Panc1 (cell line): ENCODE measurements around the gene AMPD1. TPM values are rescaled to one million over a fixed set of nuclear protein-coding genes. Genes with fewer than 3 reads are reported as not detected.

Experiments used
- ATAC-seq: fragments of 200-7000 bp; cut with Tn5 transposase; 2 replicates; pipeline ENCODE4 v1.9.1; 2020; ENCODE audit warnings: mild to moderate bottlenecking, moderate library complexity
- BruUV-seq: library from RNA; stranded (reverse); fragments of 400-500 nt; replicated peaks from 2 replicates; lab custom pipeline; 2021; lab: Mats Ljungman, UMichigan
- CTCF ChIA-PET: fragments of 300-600 bp; sonication (Branson Sonifier 250); formaldehyde crosslinking; loops from one replicate; lab custom pipeline; 2022; ENCODE audit warnings: antibody characterized with exemption; lab: Charles Lee
- POLR2A ChIA-PET: fragments of 300-600 bp; sonication (Branson Sonifier 250); formaldehyde crosslinking; loops from one replicate; lab custom pipeline; 2022; ENCODE audit warnings: antibody characterized with exemption; lab: Charles Lee
- DNase-seq: peaks from one replicate; pipeline ENCODE4 v3.0.0-alpha.2; 2010; ENCODE audit warnings: low read depth, low spot score
- H3K27ac ChIP-seq: 2 replicates; pipeline ENCODE4 v1.5.1; 2011; ENCODE audit warnings: mild to moderate bottlenecking, low read length, inconsistent platforms
- H3K27me3 ChIP-seq: fragments of 200-500 bp; sonication (Bioruptor generic); 2 replicates; pipeline ENCODE4 v1.6.0; 2014; ENCODE audit warnings: low read length, inconsistent platforms; ENCODE audit not compliant: control insufficient read depth, insufficient read depth
- H3K36me3 ChIP-seq: fragments of 200-500 bp; sonication (Bioruptor generic); 2 replicates; pipeline ENCODE4 v1.5.1; 2014; ENCODE audit warnings: inconsistent platforms, mild to moderate bottlenecking, low read length, moderate library complexity; ENCODE audit not compliant: control insufficient read depth, insufficient read depth
- H3K4me1 ChIP-seq: 2 replicates; pipeline ENCODE4 v1.5.1; 2011; ENCODE audit warnings: inconsistent platforms, mild to moderate bottlenecking, low read length, moderate library complexity; ENCODE audit not compliant: control insufficient read depth, insufficient read depth
- H3K4me3 ChIP-seq, 2 experiments: 2 replicates each; pipeline ENCODE4 v1.5.1; 2011 to 2012; ENCODE audit warnings: low read depth in 2 of 2, low read length in 2 of 2, mild to moderate bottlenecking in 2 of 2, inconsistent platforms in 1 of 2, moderate library complexity in 1 of 2
- H3K9me3 ChIP-seq: fragments of 200-500 bp; sonication (Bioruptor generic); 2 replicates; pipeline ENCODE4 v1.5.1; 2014; ENCODE audit warnings: low read depth, mild to moderate bottlenecking, inconsistent platforms, low read length, moderate library complexity; ENCODE audit not compliant: control insufficient read depth, insufficient read depth
- POLR2AphosphoS5 ChIP-seq: IDR thresholded peaks from 2 replicates; pipeline ENCODE4 v1.6.1; 2012; ENCODE audit warnings: mild to moderate bottlenecking, low read depth, low read length, moderate library complexity
- SIN3A ChIP-seq: IDR thresholded peaks from 2 replicates; pipeline ENCODE4 v1.6.1; 2012; ENCODE audit warnings: low read depth, mild to moderate bottlenecking, low read length, moderate library complexity, borderline replicate concordance; ENCODE audit not compliant: insufficient read depth
- TCF7L2 ChIP-seq: IDR thresholded peaks from 2 replicates; pipeline ENCODE4 v1.6.1; 2011; ENCODE audit warnings: mild to moderate bottlenecking, low read depth, low read length, inconsistent platforms
- in situ Hi-C: cut with HindIII; loops from 2 replicates; pipeline ENCODE4 v1.10.0; 2016; ENCODE audit warnings: low sequenced_read_pairs, low pct_unique_long_range_greater_than_20kb
- intact Hi-C: fragments of 100-400 bp; cut with micrococcal nuclease; formaldehyde crosslinking; loops from one replicate; pipeline ENCODE4 v1.10.0; 2022; ENCODE audit not compliant: unreplicated experiment
- total RNA-seq: library from RNA; stranded (reverse); gene quantifications from one replicate; pipeline ENCODE4 v1.2.1, GENCODE V29; 2021; ENCODE audit not compliant: unreplicated experiment
- TF ChIP-seq, protein P1 (sequence below): fragments of 450-650 bp; IDR thresholded peaks from 2 replicates; pipeline ENCODE4 v1.5.1; 2017; ENCODE audit warnings: mild to moderate bottlenecking
- TF ChIP-seq, protein P2 (sequence below), 2 experiments: IDR thresholded peaks; 2 replicates each; pipeline ENCODE4 v1.6.1; 2011 to 2012; ENCODE audit warnings: low read depth in 2 of 2, control low read depth in 1 of 2, low read length in 1 of 2, mild to moderate bottlenecking in 1 of 2, moderate library complexity in 1 of 2; ENCODE audit not compliant: insufficient read depth in 1 of 2

AMPD1 gene
- total RNA-seq, 1 experiment from 2014 or later = not detected

GRCh38 chr1:114707604-114708003 is 12.3 kb upstream of the AMPD1 start:
- ChIA-PET POLR2A (no interaction called here), CTCF (no interaction called here)
- ATAC-seq (no peak), DNase-seq (no peak)
- H3K4me1 ChIP-seq = no peaks in the 10 kb centered on the region
- in situ Hi-C loops (no loop called here), intact Hi-C loops (no loop called here)
- no peak for TF ChIP-seq TCF7L2
- no peak for TF ChIP-seq SIN3A
- TF ChIP-seq, protein P1, sequence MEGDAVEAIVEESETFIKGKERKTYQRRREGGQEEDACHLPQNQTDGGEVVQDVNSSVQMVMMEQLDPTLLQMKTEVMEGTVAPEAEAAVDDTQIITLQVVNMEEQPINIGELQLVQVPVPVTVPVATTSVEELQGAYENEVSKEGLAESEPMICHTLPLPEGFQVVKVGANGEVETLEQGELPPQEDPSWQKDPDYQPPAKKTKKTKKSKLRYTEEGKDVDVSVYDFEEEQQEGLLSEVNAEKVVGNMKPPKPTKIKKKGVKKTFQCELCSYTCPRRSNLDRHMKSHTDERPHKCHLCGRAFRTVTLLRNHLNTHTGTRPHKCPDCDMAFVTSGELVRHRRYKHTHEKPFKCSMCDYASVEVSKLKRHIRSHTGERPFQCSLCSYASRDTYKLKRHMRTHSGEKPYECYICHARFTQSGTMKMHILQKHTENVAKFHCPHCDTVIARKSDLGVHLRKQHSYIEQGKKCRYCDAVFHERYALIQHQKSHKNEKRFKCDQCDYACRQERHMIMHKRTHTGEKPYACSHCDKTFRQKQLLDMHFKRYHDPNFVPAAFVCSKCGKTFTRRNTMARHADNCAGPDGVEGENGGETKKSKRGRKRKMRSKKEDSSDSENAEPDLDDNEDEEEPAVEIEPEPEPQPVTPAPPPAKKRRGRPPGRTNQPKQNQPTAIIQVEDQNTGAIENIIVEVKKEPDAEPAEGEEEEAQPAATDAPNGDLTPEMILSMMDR = no peak
- TF ChIP-seq POLR2AphosphoS5 = no peak
- TF ChIP-seq, protein P2, sequence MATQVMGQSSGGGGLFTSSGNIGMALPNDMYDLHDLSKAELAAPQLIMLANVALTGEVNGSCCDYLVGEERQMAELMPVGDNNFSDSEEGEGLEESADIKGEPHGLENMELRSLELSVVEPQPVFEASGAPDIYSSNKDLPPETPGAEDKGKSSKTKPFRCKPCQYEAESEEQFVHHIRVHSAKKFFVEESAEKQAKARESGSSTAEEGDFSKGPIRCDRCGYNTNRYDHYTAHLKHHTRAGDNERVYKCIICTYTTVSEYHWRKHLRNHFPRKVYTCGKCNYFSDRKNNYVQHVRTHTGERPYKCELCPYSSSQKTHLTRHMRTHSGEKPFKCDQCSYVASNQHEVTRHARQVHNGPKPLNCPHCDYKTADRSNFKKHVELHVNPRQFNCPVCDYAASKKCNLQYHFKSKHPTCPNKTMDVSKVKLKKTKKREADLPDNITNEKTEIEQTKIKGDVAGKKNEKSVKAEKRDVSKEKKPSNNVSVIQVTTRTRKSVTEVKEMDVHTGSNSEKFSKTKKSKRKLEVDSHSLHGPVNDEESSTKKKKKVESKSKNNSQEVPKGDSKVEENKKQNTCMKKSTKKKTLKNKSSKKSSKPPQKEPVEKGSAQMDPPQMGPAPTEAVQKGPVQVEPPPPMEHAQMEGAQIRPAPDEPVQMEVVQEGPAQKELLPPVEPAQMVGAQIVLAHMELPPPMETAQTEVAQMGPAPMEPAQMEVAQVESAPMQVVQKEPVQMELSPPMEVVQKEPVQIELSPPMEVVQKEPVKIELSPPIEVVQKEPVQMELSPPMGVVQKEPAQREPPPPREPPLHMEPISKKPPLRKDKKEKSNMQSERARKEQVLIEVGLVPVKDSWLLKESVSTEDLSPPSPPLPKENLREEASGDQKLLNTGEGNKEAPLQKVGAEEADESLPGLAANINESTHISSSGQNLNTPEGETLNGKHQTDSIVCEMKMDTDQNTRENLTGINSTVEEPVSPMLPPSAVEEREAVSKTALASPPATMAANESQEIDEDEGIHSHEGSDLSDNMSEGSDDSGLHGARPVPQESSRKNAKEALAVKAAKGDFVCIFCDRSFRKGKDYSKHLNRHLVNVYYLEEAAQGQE (IDR thresholded peaks at IDR 0.05; ENCODE audit: insufficient read depth in 1 of 2, low read depth in 2 of 2, low read length in 1 of 2) = no peak
- BruUV-seq = no TSS peak
- no peaks in the 10 kb centered on the region for H3K27me3 ChIP-seq
- peaks cover 27% of the 10 kb centered on the region for H3K36me3 ChIP-seq
- H3K9me3 ChIP-seq = no peaks in the 10 kb centered on the region
- H3K27ac ChIP-seq = no peak overlapping the region
- H3K4me3 ChIP-seq = no peak overlapping the region

GRCh38 chr1:114703242-114703641 is 7.9 kb upstream of the AMPD1 start:
- ChIA-PET POLR2A (interaction anchor here (0.5 kb wide), 1 partner anchor 8 kb away, joined by 8 read pairs; no protein-coding TSS in a partner anchor), CTCF (no interaction called here)
- TF ChIP-seq, protein P1 = no peak
- TF ChIP-seq SIN3A = no peak
- no peak for TF ChIP-seq TCF7L2
- TF ChIP-seq, protein P2 (IDR thresholded peaks at IDR 0.05; ENCODE audit: insufficient read depth in 1 of 2, low read depth in 2 of 2, low read length in 1 of 2) = no peak
- TF ChIP-seq POLR2AphosphoS5 = no peak
- BruUV-seq = no TSS peak
- Histone ChIP-seq H3K4me1 (no peaks in the 10 kb centered on the region), H3K9me3 (no peaks in the 10 kb centered on the region), H3K27me3 (0 out of 2 replicates have a peak, but pooled peaks cover 2% of the 10 kb centered on the region), H3K4me3 (no peak overlapping the region), H3K27ac (no peak overlapping the region), H3K36me3 (peaks cover 16% of the 10 kb centered on the region)
- DNase-seq = no peak
- ATAC-seq = no peak
- in situ Hi-C loops (no loop called here), intact Hi-C loops (no loop called here)
